GM19328 (cell line): Measurements from ENCODE around the gene KCNK4.

Source experiments
- ATAC-seq: cut with Tn5 transposase; IDR thresholded peaks from one replicate; pipeline ENCODE4 v1.9.1; 2021; ENCODE audit warnings: mild to moderate bottlenecking, moderate library complexity; ENCODE audit not compliant: unreplicated experiment

Gene KCNK4

GRCh38 chr11:64253043-64253442 lies 38.1 kb upstream of the KCNK4 start:
- no peak for ATAC-seq

GRCh38 chr11:64253481-64253880 lies 37.6 kb upstream of the KCNK4 start:
- no peak for ATAC-seq

- no peak for ATAC-seq
Observed at GRCh38 chr11:64254326-64254725, 36.8 kb upstream of the KCNK4 start.

- ATAC-seq, result no peak
Observed at GRCh38 chr11:64255135-64256128, 35.7 kb upstream of the KCNK4 start.

GRCh38 chr11:64256300-64256699 lies 34.8 kb upstream of the KCNK4 start:
- ATAC-seq, result no peak

GRCh38 chr11:64258356-64258755 lies 32.7 kb upstream of the KCNK4 start:
- no peak for ATAC-seq

- ATAC-seq, result no peak
Observed at GRCh38 chr11:64258946-64259532, 32.1 kb upstream of the KCNK4 start.

GRCh38 chr11:64259533-64260067 lies 31.5 kb upstream of the KCNK4 start:
- no peak for ATAC-seq

- ATAC-seq, result no peak
Observed at GRCh38 chr11:64260147-64260708, 30.9 kb upstream of the KCNK4 start.

- ATAC-seq, result no peak
Observed at GRCh38 chr11:64261556-64262080, 29.5 kb upstream of the KCNK4 start.

- ATAC-seq, result no peak
Observed at GRCh38 chr11:64262271-64263002, 28.7 kb upstream of the KCNK4 start.

GRCh38 chr11:64263021-64263946 lies 27.8 kb upstream of the KCNK4 start:
- no peak for ATAC-seq

GRCh38 chr11:64263947-64264317 lies 27.2 kb upstream of the KCNK4 start:
- ATAC-seq, result no peak

- ATAC-seq, result no peak
Observed at GRCh38 chr11:64264371-64264852, 26.7 kb upstream of the KCNK4 start.

GRCh38 chr11:64265176-64266160 lies 25.6 kb upstream of the KCNK4 start:
- no peak for ATAC-seq

- no peak for ATAC-seq
Observed at GRCh38 chr11:64266339-64266738, 24.8 kb upstream of the KCNK4 start.

GRCh38 chr11:64267207-64267945 lies 23.7 kb upstream of the KCNK4 start:
- ATAC-seq, result no peak
